HCT116 (cell line): ENCODE results near the gene TRIM62. TPM values are rescaled to one million over a fixed set of nuclear protein-coding genes. Genes with fewer than 3 reads are reported as not detected.

Experiments
- ATAC-seq: fragments of 200-7000 bp; cut with Tn5 transposase; 2 replicates; pipeline ENCODE4 v1.9.1; 2020; ENCODE audit warnings: mild to moderate bottlenecking, moderate library complexity
- BruUV-seq: library from RNA; stranded (reverse); fragments of 400-500 nt; replicated peaks from 2 replicates; lab custom pipeline; 2021; lab: Mats Ljungman, UMichigan
- CTCF ChIA-PET: fragments of 300-600 bp; sonication (Branson Sonifier 250); formaldehyde crosslinking; loops from one replicate; lab custom pipeline; 2021; ENCODE audit warnings: antibody characterized with exemption; lab: Charles Lee
- POLR2A ChIA-PET: fragments of 300-600, 350-600 bp; sonication (Branson Sonifier 250); formaldehyde crosslinking; loops from one replicate; lab custom pipeline; 2021; ENCODE audit warnings: antibody characterized with exemption; lab: Charles Lee
- RAD21 ChIA-PET, 2 experiments: fragments of 300-600 bp; sonication (Branson Sonifier 250); formaldehyde crosslinking; loops; one replicate each; lab custom pipeline; 2023; ENCODE audit warnings: low total read pairs in 2 of 2; ENCODE audit not compliant: uncharacterized antibody in 2 of 2, unreplicated experiment in 2 of 2, low non-redundant PET in 1 of 2; lab: Charles Lee
- DNase-seq: peaks from one replicate; pipeline ENCODE4 v3.0.0-alpha.2; 2010; ENCODE audit warnings: low read depth, low spot score
- H2AFZ ChIP-seq: fragments of 200-600 bp; shearing (Covaris generic), sonication (generic); 2 replicates; pipeline ENCODE4 v1.6.1; 2017; ENCODE audit warnings: low read depth, mixed run types, mixed read lengths, antibody characterized with exemption, low read length; ENCODE audit not compliant: poor library complexity, severe bottlenecking
- H3K27ac ChIP-seq: 2 replicates; pipeline ENCODE4 v1.5.1; 2012; ENCODE audit warnings: low read depth, low read length
- H3K27me3 ChIP-seq: fragments of 200-600 bp; sonication (generic); 2 replicates; pipeline ENCODE4 v1.6.1; 2016; ENCODE audit warnings: mixed run types, low read length, mixed read lengths; ENCODE audit not compliant: insufficient read depth
- H3K36me3 ChIP-seq, 2 experiments: fragments of 200-500 bp in 1 of 2; fragments of 200-600 bp in 1 of 2; sonication (Bioruptor generic) in 1 of 2; sonication (generic) in 1 of 2; 2 replicates each; pipeline versions ENCODE4 v1.5.1 to v1.6.1; 2014 to 2016; ENCODE audit warnings: low read length in 2 of 2, inconsistent platforms in 1 of 2, mixed read lengths in 1 of 2, mixed run types in 1 of 2; ENCODE audit not compliant: insufficient read depth in 2 of 2, control insufficient read depth in 1 of 2
- H3K4me1 ChIP-seq, 2 experiments: fragments of 200-600 bp in 1 of 2; sonication (generic) in 1 of 2; 2 replicates each; pipeline versions ENCODE4 v1.5.1 to v1.6.1; 2012 to 2017; ENCODE audit warnings: low read length in 2 of 2, inconsistent platforms in 1 of 2, mild to moderate bottlenecking in 1 of 2, mixed read lengths in 1 of 2, mixed run types in 1 of 2, moderate library complexity in 1 of 2; ENCODE audit not compliant: insufficient read depth in 2 of 2, control insufficient read depth in 1 of 2
- H3K4me2 ChIP-seq: fragments of 200-600 bp; sonication (generic); 2 replicates; pipeline ENCODE4 v1.6.1; 2017; ENCODE audit warnings: mixed run types, low read length, mixed read lengths
- H3K4me3 ChIP-seq, 2 experiments: fragments of 200-600 bp in 1 of 2; sonication (generic) in 1 of 2; replicated peaks in 1 of 2; 2 replicates each; pipeline ENCODE4 v1.5.1; 2011 to 2016; ENCODE audit warnings: low read length in 2 of 2, control low read depth in 1 of 2, low read depth in 1 of 2, mild to moderate bottlenecking in 1 of 2, mixed read lengths in 1 of 2, mixed run types in 1 of 2
- H3K79me2 ChIP-seq: fragments of 200-600 bp; sonication (generic); 2 replicates; pipeline ENCODE4 v1.6.1; 2017; ENCODE audit warnings: mild to moderate bottlenecking, mixed run types, low read length, moderate library complexity, mixed read lengths; ENCODE audit not compliant: insufficient read depth
- H3K9ac ChIP-seq: fragments of 200-600 bp; sonication (generic); 2 replicates; pipeline ENCODE4 v1.6.1; 2016; ENCODE audit warnings: low read length, mixed read lengths
- H3K9me2 ChIP-seq: fragments of 200-600 bp; sonication (generic), shearing (Covaris generic); 2 replicates; pipeline ENCODE4 v1.6.1; 2017; ENCODE audit warnings: mixed run types, mild to moderate bottlenecking, moderate library complexity; ENCODE audit not compliant: insufficient read depth
- H3K9me3 ChIP-seq, 2 experiments: fragments of 200-500 bp in 1 of 2; fragments of 200-600 bp in 1 of 2; sonication (Bioruptor generic) in 1 of 2; sonication (generic) in 1 of 2; 2 replicates each; pipeline ENCODE4 v1.6.1; 2014 to 2017; ENCODE audit warnings: low read length in 2 of 2, mixed read lengths in 2 of 2, inconsistent platforms in 1 of 2, low read depth in 1 of 2, mild to moderate bottlenecking in 1 of 2, mixed run types in 1 of 2, moderate library complexity in 1 of 2; ENCODE audit not compliant: control insufficient read depth in 1 of 2, insufficient read depth in 1 of 2
- H4K20me1 ChIP-seq: fragments of 200-600 bp; sonication (generic), shearing (Covaris generic); 2 replicates; pipeline ENCODE4 v1.6.1; 2017; ENCODE audit warnings: mixed run types, mild to moderate bottlenecking, moderate library complexity; ENCODE audit not compliant: insufficient read depth
- CBX3 ChIP-seq: IDR thresholded peaks from 2 replicates; pipeline ENCODE4 v1.6.1; 2012; ENCODE audit warnings: low read depth
- CEBPB ChIP-seq: IDR thresholded peaks from 2 replicates; pipeline ENCODE4 v1.6.1; 2012; ENCODE audit warnings: low read depth
- EGR1 ChIP-seq: IDR thresholded peaks from 2 replicates; pipeline ENCODE4 v1.6.1; 2012; ENCODE audit warnings: low read depth
- ELF1 ChIP-seq: IDR thresholded peaks from 2 replicates; pipeline ENCODE4 v1.6.1; 2012; ENCODE audit warnings: low read depth, borderline replicate concordance
- EZH2 ChIP-seq: fragments of 200-600 bp; sonication (generic); IDR thresholded peaks from 2 replicates; pipeline ENCODE4 v1.6.1; 2017; ENCODE audit warnings: antibody characterized with exemption, mixed run types
- EZH2phosphoT487 ChIP-seq: fragments of 200-600 bp; IDR thresholded peaks from 2 replicates; pipeline ENCODE4 v1.6.1; 2018; ENCODE audit warnings: antibody characterized with exemption, borderline replicate concordance
- JUND ChIP-seq: IDR thresholded peaks from 2 replicates; pipeline ENCODE4 v1.6.1; 2012
- POLR2A ChIP-seq: IDR thresholded peaks from 2 replicates; pipeline ENCODE4 v1.7.0; 2011; ENCODE audit warnings: borderline replicate concordance; ENCODE audit not compliant: insufficient read depth, insufficient read length; ENCODE audit errors: extremely low read depth
- POLR2AphosphoS5 ChIP-seq: IDR thresholded peaks from 2 replicates; pipeline ENCODE4 v1.6.1; 2011; ENCODE audit warnings: mild to moderate bottlenecking, low read depth, low read length, moderate library complexity
- SIN3A ChIP-seq: IDR thresholded peaks from 2 replicates; pipeline ENCODE4 v1.6.1; 2012; ENCODE audit warnings: low read depth
- SP1 ChIP-seq: IDR thresholded peaks from 2 replicates; pipeline ENCODE4 v1.6.1; 2012; ENCODE audit warnings: low read depth
- TCF7L2 ChIP-seq: IDR thresholded peaks from 2 replicates; pipeline ENCODE4 v1.7.0; 2011; ENCODE audit warnings: borderline replicate concordance, inconsistent platforms; ENCODE audit not compliant: insufficient read depth, insufficient read length; ENCODE audit errors: extremely low read depth
- YY1 ChIP-seq: IDR thresholded peaks from 2 replicates; pipeline ENCODE4 v1.6.1; 2011; ENCODE audit warnings: low read length, low read depth, moderate library complexity, mild to moderate bottlenecking; ENCODE audit not compliant: insufficient replicate concordance; ENCODE audit errors: extremely low read depth
- ZFX ChIP-seq: fragments of 450-650 bp; IDR thresholded peaks from 2 replicates; pipeline ENCODE4 v1.6.1; 2017
- intact Hi-C: fragments of 100-400 bp; cut with micrococcal nuclease; formaldehyde crosslinking; loops from 2 replicates; pipeline ENCODE4 v1.10.0; 2022
- total RNA-seq: library from RNA; stranded (reverse); gene quantifications from one replicate; pipeline ENCODE4 v1.2.1, GENCODE V29; 2021; ENCODE audit not compliant: unreplicated experiment
- TF ChIP-seq, protein P1 (sequence below), 3 experiments: fragments of 200-600 bp in 1 of 3; sonication (generic) in 1 of 3; IDR thresholded peaks in 2 of 3; conservative IDR thresholded peaks in 1 of 3; 2 replicates each; pipeline ENCODE4 v1.5.1; 2012 to 2017; ENCODE audit warnings: low read depth in 2 of 3, low read length in 2 of 3, antibody characterized with exemption in 1 of 3, borderline replicate concordance in 1 of 3, control low read depth in 1 of 3, mild to moderate bottlenecking in 1 of 3, mixed read lengths in 1 of 3, mixed run types in 1 of 3, moderate library complexity in 1 of 3; ENCODE audit not compliant: insufficient read depth in 1 of 3
- TF ChIP-seq, protein P2 (sequence below): IDR thresholded peaks from 2 replicates; pipeline ENCODE4 v1.6.1; 2011; ENCODE audit warnings: mild to moderate bottlenecking, low read length, moderate library complexity; ENCODE audit not compliant: insufficient replicate concordance; ENCODE audit errors: extremely low read depth
- TF ChIP-seq, protein P3 (sequence below): IDR thresholded peaks from 2 replicates; pipeline ENCODE4 v1.6.1; 2012

The TRIM62 gene
- total RNA-seq, 1 experiment from 2014 or later, result 6.5 TPM

DNA sequence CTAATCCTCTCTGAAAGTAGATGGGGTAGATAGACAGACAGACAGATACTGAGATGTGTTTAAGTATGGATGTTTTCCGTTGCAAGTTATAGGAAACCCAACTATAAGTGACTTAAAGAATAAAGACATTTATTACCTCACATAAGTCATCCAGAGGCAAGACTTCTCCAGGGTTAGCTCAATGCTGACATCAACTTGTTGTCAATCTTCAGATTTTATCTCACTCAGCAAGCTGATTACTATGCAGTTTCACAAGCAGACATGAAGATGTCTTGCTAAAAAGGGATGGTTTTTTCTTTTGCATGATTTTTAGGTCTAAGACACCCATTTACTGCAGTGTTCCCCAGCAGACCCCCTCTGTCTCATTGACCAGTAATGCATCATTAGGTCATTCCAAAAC is 43.7 kb upstream of the TRIM62 start:
- ATAC-seq, result no peak
- no peak overlapping the region for H3K4me2 ChIP-seq
- H3K27ac ChIP-seq, result no peak overlapping the region

More for the DNA sequence above, 43.7 kb upstream of the TRIM62 start:
- intact Hi-C loops, result no loop called here
- H3K36me3 ChIP-seq, result no peaks in the 10 kb centered on the region
- CTCF ChIA-PET, result no interaction called here
- 0 out of 4 replicates have a peak, but pooled peaks cover 0 to 3% of the 10 kb centered on the region in 2 experiments for H3K9me3 ChIP-seq
- H3K4me3 ChIP-seq, result no peak overlapping the region
- BruUV-seq, result no TSS peak
- POLR2A ChIA-PET, result no interaction called here
- H3K79me2 ChIP-seq, result no peaks in the 10 kb centered on the region
- no peak overlapping the region for H3K9ac ChIP-seq
- no peaks in the 10 kb centered on the region for H3K9me2 ChIP-seq
- H3K4me1 ChIP-seq, result peaks cover 12 to 19% of the 10 kb centered on the region in 2 experiments
- DNase-seq, result no peak
- H4K20me1 ChIP-seq, result no peaks in the 10 kb centered on the region
- no peak overlapping the region for H2AFZ ChIP-seq
- TF ChIP-seq CEBPB (no peak), SIN3A (no peak), EZH2phosphoT487 (no peak), TCF7L2 (no peak), EGR1 (no peak), YY1 (no peak), POLR2A (no peak), EZH2 (no peak), JUND (no peak), ZFX (no peak), ELF1 (no peak), POLR2AphosphoS5 (no peak), CBX3 (no peak), SP1 (no peak)
- TF ChIP-seq, protein P1, sequence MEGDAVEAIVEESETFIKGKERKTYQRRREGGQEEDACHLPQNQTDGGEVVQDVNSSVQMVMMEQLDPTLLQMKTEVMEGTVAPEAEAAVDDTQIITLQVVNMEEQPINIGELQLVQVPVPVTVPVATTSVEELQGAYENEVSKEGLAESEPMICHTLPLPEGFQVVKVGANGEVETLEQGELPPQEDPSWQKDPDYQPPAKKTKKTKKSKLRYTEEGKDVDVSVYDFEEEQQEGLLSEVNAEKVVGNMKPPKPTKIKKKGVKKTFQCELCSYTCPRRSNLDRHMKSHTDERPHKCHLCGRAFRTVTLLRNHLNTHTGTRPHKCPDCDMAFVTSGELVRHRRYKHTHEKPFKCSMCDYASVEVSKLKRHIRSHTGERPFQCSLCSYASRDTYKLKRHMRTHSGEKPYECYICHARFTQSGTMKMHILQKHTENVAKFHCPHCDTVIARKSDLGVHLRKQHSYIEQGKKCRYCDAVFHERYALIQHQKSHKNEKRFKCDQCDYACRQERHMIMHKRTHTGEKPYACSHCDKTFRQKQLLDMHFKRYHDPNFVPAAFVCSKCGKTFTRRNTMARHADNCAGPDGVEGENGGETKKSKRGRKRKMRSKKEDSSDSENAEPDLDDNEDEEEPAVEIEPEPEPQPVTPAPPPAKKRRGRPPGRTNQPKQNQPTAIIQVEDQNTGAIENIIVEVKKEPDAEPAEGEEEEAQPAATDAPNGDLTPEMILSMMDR (IDR thresholded peaks at IDR 0.05 in 2 of 3, conservative IDR thresholded peaks at IDR 0.05 in 1 of 3; ENCODE audit: borderline replicate concordance in 1 of 3, insufficient read depth in 1 of 3, low read depth in 2 of 3, low read length in 2 of 3), result no peak
- TF ChIP-seq, protein P2, sequence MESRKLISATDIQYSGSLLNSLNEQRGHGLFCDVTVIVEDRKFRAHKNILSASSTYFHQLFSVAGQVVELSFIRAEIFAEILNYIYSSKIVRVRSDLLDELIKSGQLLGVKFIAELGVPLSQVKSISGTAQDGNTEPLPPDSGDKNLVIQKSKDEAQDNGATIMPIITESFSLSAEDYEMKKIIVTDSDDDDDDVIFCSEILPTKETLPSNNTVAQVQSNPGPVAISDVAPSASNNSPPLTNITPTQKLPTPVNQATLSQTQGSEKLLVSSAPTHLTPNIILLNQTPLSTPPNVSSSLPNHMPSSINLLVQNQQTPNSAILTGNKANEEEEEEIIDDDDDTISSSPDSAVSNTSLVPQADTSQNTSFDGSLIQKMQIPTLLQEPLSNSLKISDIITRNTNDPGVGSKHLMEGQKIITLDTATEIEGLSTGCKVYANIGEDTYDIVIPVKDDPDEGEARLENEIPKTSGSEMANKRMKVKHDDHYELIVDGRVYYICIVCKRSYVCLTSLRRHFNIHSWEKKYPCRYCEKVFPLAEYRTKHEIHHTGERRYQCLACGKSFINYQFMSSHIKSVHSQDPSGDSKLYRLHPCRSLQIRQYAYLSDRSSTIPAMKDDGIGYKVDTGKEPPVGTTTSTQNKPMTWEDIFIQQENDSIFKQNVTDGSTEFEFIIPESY, result no peak
- TF ChIP-seq, protein P3, sequence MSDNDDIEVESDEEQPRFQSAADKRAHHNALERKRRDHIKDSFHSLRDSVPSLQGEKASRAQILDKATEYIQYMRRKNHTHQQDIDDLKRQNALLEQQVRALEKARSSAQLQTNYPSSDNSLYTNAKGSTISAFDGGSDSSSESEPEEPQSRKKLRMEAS, result no peak
- RAD21 ChIA-PET, result no interaction called here
- H3K27me3 ChIP-seq, result no peaks in the 10 kb centered on the region
